Measurements from ENCODE around the gene RYR1.
A peak's percentile ranks its signal among the peaks of the same experiment; 100 is the strongest.

RYR1 gene

DNA sequence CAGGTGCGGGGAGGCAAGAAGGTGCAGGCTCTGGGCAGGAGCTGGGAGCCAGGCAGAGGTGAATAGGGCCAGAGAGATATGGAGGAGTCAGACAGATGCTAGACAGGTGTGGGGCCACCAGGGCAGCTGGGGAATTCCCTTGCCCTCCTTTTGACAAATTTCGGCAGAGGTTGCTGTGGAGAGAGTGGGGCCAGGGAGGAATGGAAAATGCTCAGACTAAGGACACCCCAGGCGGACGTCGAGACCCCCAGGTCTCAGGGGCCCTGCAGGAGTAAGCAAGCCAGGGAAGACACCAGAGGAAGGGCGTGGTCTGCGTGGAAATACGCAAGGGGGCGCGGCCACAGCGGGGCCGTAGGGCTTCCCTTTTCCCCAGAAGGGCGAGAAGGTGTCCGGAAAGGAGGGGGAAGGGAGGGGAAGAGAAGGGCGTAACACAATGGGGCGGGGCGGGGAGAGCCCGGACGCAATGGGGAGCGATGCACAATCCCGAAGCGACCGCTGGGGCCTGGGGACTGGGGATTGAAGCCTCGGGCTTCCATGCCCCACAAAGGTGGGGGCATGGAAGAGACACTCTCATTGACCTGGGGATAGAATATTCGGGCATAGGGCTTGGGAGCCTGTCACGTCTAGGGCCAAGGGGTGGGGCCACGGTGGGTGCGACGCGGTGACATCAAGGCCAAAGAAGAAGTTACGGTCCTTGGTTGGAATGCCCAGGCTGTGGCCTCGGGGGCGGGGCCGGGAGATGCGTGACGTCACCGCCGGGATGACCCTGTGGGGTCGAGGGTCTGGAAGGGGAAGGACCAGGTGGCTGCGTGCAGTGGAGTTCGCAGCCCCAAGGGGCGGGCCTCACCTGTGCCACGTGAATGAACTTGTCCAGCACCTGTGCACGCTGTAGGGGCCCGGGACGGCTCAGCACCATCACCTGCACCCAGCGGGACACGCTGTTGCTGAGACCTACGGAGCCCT, 15.7 kb upstream of the RYR1 start (continued):
- TF ChIP-seq ZNF311 (tag by site-specific recombination; IDR thresholded peaks at IDR 0.05; ENCODE audit: borderline replicate concordance) (no peak), ZSCAN16 (tag by site-specific recombination; IDR thresholded peaks at IDR 0.05) (no peak), ZNF600 (tag by site-specific recombination; IDR thresholded peaks at IDR 0.05) (peak; percentile 47), PRDM1 (tag by site-specific recombination; IDR thresholded peaks at IDR 0.05) (peak; percentile 46; the same call in 1 of the 2 replicates), ZEB2 (tag by site-specific recombination; IDR thresholded peaks at IDR 0.05) (0 out of 2 replicates have a peak, but pooled peaks have one; percentile 29), KLF8 (tag by site-specific recombination; IDR thresholded peaks at IDR 0.05) (peak; percentile 67; the same call in 1 of the 2 replicates), KLF1 (tag by site-specific recombination; IDR thresholded peaks at IDR 0.05) (peak; percentile 99), ZNF335 (tag by site-specific recombination; conservative IDR thresholded peaks at IDR 0.05) (peak; percentile 88), ZBTB20 (tag by site-specific recombination; IDR thresholded peaks at IDR 0.05) (peak; percentile 14; the same call in 1 of the 2 replicates), ZNF791 (tag by site-specific recombination; IDR thresholded peaks at IDR 0.05) (0 out of 2 replicates have a peak, but pooled peaks have one; percentile 10), ZNF239 (tag by site-specific recombination; IDR thresholded peaks at IDR 0.05) (no peak), ZNF658 (tag by site-specific recombination; IDR thresholded peaks at IDR 0.05) (no peak), GLIS1 (tag by site-specific recombination; IDR thresholded peaks at IDR 0.05) (peak; percentile 59), ZNF473 (tag by site-specific recombination; IDR thresholded peaks at IDR 0.05) (no peak), ZNF2 (tag by site-specific recombination; IDR thresholded peaks at IDR 0.05) (no peak), KLF9 (tag by site-specific recombination; IDR thresholded peaks at IDR 0.05; ENCODE audit: low read depth) (peak; percentile 94), EGR2 (tag by site-specific recombination; IDR thresholded peaks at IDR 0.05; ENCODE audit: low read depth) (peak; percentile 20; the same call in 1 of the 2 replicates), ZNF777 (tag by site-specific recombination; IDR thresholded peaks at IDR 0.05; ENCODE audit: borderline replicate concordance) (peak; percentile 81; the same call in 1 of the 2 replicates), SP3 (tag by site-specific recombination; IDR thresholded peaks at IDR 0.05) (peak; percentile 94)
- TF ChIP-seq, protein P1, sequence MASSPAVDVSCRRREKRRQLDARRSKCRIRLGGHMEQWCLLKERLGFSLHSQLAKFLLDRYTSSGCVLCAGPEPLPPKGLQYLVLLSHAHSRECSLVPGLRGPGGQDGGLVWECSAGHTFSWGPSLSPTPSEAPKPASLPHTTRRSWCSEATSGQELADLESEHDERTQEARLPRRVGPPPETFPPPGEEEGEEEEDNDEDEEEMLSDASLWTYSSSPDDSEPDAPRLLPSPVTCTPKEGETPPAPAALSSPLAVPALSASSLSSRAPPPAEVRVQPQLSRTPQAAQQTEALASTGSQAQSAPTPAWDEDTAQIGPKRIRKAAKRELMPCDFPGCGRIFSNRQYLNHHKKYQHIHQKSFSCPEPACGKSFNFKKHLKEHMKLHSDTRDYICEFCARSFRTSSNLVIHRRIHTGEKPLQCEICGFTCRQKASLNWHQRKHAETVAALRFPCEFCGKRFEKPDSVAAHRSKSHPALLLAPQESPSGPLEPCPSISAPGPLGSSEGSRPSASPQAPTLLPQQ (tag by site-specific recombination; IDR thresholded peaks at IDR 0.05): peak; percentile 50; the same call in 1 of the 2 replicates
- TF ChIP-seq, protein P2, sequence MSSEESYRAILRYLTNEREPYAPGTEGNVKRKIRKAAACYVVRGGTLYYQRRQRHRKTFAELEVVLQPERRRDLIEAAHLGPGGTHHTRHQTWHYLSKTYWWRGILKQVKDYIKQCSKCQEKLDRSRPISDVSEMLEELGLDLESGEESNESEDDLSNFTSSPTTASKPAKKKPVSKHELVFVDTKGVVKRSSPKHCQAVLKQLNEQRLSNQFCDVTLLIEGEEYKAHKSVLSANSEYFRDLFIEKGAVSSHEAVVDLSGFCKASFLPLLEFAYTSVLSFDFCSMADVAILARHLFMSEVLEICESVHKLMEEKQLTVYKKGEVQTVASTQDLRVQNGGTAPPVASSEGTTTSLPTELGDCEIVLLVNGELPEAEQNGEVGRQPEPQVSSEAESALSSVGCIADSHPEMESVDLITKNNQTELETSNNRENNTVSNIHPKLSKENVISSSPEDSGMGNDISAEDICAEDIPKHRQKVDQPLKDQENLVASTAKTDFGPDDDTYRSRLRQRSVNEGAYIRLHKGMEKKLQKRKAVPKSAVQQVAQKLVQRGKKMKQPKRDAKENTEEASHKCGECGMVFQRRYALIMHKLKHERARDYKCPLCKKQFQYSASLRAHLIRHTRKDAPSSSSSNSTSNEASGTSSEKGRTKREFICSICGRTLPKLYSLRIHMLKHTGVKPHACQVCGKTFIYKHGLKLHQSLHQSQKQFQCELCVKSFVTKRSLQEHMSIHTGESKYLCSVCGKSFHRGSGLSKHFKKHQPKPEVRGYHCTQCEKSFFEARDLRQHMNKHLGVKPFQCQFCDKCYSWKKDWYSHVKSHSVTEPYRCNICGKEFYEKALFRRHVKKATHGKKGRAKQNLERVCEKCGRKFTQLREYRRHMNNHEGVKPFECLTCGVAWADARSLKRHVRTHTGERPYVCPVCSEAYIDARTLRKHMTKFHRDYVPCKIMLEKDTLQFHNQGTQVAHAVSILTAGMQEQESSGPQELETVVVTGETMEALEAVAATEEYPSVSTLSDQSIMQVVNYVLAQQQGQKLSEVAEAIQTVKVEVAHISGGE (tag by site-specific recombination; conservative IDR thresholded peaks at IDR 0.05; ENCODE audit: low read depth): peak; percentile 98
- TF ChIP-seq, protein P3, sequence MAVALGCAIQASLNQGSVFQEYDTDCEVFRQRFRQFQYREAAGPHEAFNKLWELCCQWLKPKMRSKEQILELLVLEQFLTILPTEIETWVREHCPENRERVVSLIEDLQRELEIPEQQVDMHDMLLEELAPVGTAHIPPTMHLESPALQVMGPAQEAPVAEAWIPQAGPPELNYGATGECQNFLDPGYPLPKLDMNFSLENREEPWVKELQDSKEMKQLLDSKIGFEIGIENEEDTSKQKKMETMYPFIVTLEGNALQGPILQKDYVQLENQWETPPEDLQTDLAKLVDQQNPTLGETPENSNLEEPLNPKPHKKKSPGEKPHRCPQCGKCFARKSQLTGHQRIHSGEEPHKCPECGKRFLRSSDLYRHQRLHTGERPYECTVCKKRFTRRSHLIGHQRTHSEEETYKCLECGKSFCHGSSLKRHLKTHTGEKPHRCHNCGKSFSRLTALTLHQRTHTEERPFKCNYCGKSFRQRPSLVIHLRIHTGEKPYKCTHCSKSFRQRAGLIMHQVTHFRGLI (tag by site-specific recombination; IDR thresholded peaks at IDR 0.05): peak; percentile 74
- TF ChIP-seq, protein P4, sequence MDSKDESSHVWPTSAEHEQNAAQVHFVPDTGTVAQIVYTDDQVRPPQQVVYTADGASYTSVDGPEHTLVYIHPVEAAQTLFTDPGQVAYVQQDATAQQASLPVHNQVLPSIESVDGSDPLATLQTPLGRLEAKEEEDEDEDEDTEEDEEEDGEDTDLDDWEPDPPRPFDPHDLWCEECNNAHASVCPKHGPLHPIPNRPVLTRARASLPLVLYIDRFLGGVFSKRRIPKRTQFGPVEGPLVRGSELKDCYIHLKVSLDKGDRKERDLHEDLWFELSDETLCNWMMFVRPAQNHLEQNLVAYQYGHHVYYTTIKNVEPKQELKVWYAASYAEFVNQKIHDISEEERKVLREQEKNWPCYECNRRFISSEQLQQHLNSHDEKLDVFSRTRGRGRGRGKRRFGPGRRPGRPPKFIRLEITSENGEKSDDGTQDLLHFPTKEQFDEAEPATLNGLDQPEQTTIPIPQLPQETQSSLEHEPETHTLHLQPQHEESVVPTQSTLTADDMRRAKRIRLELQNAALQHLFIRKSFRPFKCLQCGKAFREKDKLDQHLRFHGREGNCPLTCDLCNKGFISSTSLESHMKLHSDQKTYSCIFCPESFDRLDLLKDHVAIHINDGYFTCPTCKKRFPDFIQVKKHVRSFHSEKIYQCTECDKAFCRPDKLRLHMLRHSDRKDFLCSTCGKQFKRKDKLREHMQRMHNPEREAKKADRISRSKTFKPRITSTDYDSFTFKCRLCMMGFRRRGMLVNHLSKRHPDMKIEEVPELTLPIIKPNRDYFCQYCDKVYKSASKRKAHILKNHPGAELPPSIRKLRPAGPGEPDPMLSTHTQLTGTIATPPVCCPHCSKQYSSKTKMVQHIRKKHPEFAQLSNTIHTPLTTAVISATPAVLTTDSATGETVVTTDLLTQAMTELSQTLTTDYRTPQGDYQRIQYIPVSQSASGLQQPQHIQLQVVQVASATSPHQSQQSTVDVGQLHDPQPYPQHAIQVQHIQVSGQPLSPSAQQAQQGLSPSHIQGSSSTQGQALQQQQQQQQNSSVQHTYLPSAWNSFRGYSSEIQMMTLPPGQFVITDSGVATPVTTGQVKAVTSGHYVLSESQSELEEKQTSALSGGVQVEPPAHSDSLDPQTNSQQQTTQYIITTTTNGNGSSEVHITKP (tag by site-specific recombination; IDR thresholded peaks at IDR 0.05): peak; percentile 45
- TF ChIP-seq, protein P5, sequence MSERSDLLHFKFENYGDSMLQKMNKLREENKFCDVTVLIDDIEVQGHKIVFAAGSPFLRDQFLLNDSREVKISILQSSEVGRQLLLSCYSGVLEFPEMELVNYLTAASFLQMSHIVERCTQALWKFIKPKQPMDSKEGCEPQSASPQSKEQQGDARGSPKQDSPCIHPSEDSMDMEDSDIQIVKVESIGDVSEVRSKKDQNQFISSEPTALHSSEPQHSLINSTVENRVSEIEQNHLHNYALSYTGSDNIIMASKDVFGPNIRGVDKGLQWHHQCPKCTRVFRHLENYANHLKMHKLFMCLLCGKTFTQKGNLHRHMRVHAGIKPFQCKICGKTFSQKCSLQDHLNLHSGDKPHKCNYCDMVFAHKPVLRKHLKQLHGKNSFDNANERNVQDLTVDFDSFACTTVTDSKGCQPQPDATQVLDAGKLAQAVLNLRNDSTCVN (tag by site-specific recombination; optimal IDR thresholded peaks at IDR 0.05): peak; percentile 18
- TF ChIP-seq, protein P6, sequence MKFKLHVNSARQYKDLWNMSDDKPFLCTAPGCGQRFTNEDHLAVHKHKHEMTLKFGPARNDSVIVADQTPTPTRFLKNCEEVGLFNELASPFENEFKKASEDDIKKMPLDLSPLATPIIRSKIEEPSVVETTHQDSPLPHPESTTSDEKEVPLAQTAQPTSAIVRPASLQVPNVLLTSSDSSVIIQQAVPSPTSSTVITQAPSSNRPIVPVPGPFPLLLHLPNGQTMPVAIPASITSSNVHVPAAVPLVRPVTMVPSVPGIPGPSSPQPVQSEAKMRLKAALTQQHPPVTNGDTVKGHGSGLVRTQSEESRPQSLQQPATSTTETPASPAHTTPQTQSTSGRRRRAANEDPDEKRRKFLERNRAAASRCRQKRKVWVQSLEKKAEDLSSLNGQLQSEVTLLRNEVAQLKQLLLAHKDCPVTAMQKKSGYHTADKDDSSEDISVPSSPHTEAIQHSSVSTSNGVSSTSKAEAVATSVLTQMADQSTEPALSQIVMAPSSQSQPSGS (tag by site-specific recombination; IDR thresholded peaks at IDR 0.05; ENCODE audit: low read depth): peak; percentile 98

Measured in HEK293 (cell line).